ENCODE measurements around the gene INHBE. TPM values are rescaled to one million over a fixed set of nuclear protein-coding genes. Genes with fewer than 3 reads are reported as not detected.
A peak's percentile ranks its signal among the peaks of the same experiment; 100 is the strongest.

The INHBE gene
- total and polyA plus RNA-seq, 2 of the 8 experiments (the other 6 are each of a cell fraction or from before 2014, with no cell fraction given) = 10.2 to 18.8 TPM

DNA sequence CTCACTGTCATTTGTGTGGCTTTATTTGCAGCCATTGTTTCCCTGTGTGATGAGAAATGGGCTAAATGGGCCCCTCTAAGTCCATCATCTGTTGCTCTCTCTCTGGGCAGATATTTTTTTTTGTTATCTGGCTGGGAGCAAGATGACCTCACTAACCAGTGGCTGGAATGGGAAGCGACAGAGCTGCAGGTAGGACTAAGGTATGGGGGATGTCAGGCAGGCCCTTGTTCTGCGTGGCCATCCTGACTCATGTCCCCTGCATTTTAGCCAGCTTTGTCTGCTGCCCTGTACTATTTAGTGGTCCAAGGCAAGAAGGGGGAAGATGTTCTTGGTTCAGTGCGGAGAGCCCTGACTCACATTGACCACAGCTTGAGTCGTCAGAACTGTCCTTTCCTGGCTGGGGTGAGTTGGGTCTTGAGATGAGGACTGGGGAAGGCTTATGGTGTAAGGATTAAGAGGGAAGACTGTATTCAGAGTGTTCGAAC, 34.1 kb downstream of the INHBE start:
- H2BK20ac ChIP-seq (ENCODE audit: low read length) = no peak overlapping the region
- no peak overlapping the region for H3K4ac ChIP-seq (replicated peaks; ENCODE audit: insufficient read length, low read depth, low read length)
- H3K27me3 ChIP-seq (replicated peaks in 1 of 4; ENCODE audit: control insufficient read depth in 3 of 4, extremely low read depth in 1 of 4, insufficient read depth in 3 of 4, low read length in 3 of 4) = no peaks in the 10 kb centered on the region
- peaks cover 14 to 28% of the 10 kb centered on the region in 2 experiments for H3K79me2 ChIP-seq (ENCODE audit: control insufficient read depth in 1 of 2, insufficient read depth in 2 of 2, low read length in 2 of 2)
- CTCF ChIA-PET (ENCODE audit: partially characterized antibody) = interaction anchor here (1.9 to 25.1 kb wide), 3 partner anchors 9 to 31 kb away, joined by 5 to 441 read pairs (median 34); partner anchors contain the start of genes GLI1 and INHBE
- peaks cover 7% of the 10 kb centered on the region; the same call in 1 of the 2 replicates for H3K23me2 ChIP-seq (ENCODE audit: low read depth, low read length)
- no peak overlapping the region for H4K91ac ChIP-seq (replicated peaks; ENCODE audit: insufficient read length, low read length)
- no peak overlapping the region for H2BK15ac ChIP-seq (ENCODE audit: low read length)
- no peak overlapping the region for H3K56ac ChIP-seq (replicated peaks; ENCODE audit: insufficient read length, low read depth, low read length)
- no peak overlapping the region for H3K14ac ChIP-seq (ENCODE audit: insufficient read length)
- FAIRE-seq = no peak
- no peak overlapping the region for H2AFZ ChIP-seq (ENCODE audit: low read length)
- 99% methylated on average over 5 of the region's 5 CpGs; no CpG with 5 or more reads in 1 of the 2 experiments for WGBS, 2 experiments (ENCODE audit: extremely low coverage in 1 of 2, insufficient coverage in 1 of 2, insufficient read length in 1 of 2, insufficient replicate concordance in 2 of 2, low coverage in 1 of 2, low lambda C conversion rate in 2 of 2, missing lambda C conversion rate in 1 of 2)
- DNase-seq (ENCODE audit: low read depth in 1 of 2, low spot score in 2 of 2) = no peak
- H3K27ac ChIP-seq (ENCODE audit: low read depth, low read length) = no peak overlapping the region; the same call in 1 of the 2 replicates
- peak overlapping the region in 1 of 4 experiments; percentile 61; a peak in 3 of 7 replicates for H3K9ac ChIP-seq (replicated peaks in 1 of 4; ENCODE audit: extremely low read depth in 1 of 4, low read depth in 3 of 4, low read length in 3 of 4)
- no peak overlapping the region for H3K23ac ChIP-seq (ENCODE audit: insufficient read length)
- POLR2A ChIA-PET (ENCODE audit: partially characterized antibody) = interaction anchor here (0.5 to 1.5 kb wide), 5 partner anchors 37 to 354 kb away, joined by 3 to 5 read pairs (median 4); no protein-coding TSS in a partner anchor
- H2AK5ac ChIP-seq (ENCODE audit: low read depth, low read length) = no peak overlapping the region
- H3K4me3 ChIP-seq (ENCODE audit: extremely low read depth in 1 of 4, insufficient read depth in 2 of 4, low read depth in 3 of 4, low read length in 4 of 4) = peak overlapping the region; percentile 77 to 99 (median 94); a peak in 7 of 8 replicates
- H3K18ac ChIP-seq (ENCODE audit: extremely low read depth, low read length) = no peak overlapping the region
- peaks cover 0 to 3% of the 10 kb centered on the region in 2 experiments for H4K20me1 ChIP-seq (replicated peaks in 1 of 2; ENCODE audit: control insufficient read depth in 1 of 2, insufficient read depth in 2 of 2, low read length in 2 of 2)
- no peak overlapping the region for H2BK120ac ChIP-seq (replicated peaks; ENCODE audit: low read depth, low read length)
- H3K4me1 ChIP-seq (replicated peaks in 1 of 4; ENCODE audit: control insufficient read depth in 3 of 4, insufficient read depth in 4 of 4, low read length in 3 of 4) = peaks cover 0 to 7% (median 2%) of the 10 kb centered on the region in 4 experiments; a peak in 5 of 7 replicates
- H4K5ac ChIP-seq (ENCODE audit: insufficient read length, low read depth, low read length) = no peak overlapping the region
- peaks cover 8% of the 10 kb centered on the region; the same call in 1 of the 2 replicates for H3K79me1 ChIP-seq (ENCODE audit: low read depth, low read length)
- H2BK5ac ChIP-seq (ENCODE audit: low read depth, low read length) = peak overlapping the region; percentile 98; the same call in 1 of the 2 replicates
- H3K9me3 ChIP-seq (ENCODE audit: insufficient read depth in 2 of 2, low read depth in 1 of 2, low read length in 1 of 2) = no peaks in the 10 kb centered on the region; a peak in 1 of 4 replicates
- peak overlapping the region; percentile 66 to 74 for H3K4me2 ChIP-seq (ENCODE audit: insufficient read depth in 1 of 2, low read depth in 2 of 2, low read length in 2 of 2)
- H2BK12ac ChIP-seq (ENCODE audit: low read depth, low read length) = no peak overlapping the region
- peaks cover 22 to 46% (median 40%) of the 10 kb centered on the region in 4 experiments for H3K36me3 ChIP-seq (ENCODE audit: control insufficient read depth in 2 of 4, insufficient read depth in 4 of 4, low read length in 3 of 4)
- H4K8ac ChIP-seq (ENCODE audit: extremely low read depth, insufficient read depth, low read length) = no peak overlapping the region
- TF ChIP-seq RAD21 (IDR thresholded peaks at IDR 0.05 in 1 of 2, conservative IDR thresholded peaks at IDR 0.05 in 1 of 2; ENCODE audit: low read depth in 2 of 2, low read length in 2 of 2) = no peak
- TF ChIP-seq, protein P1, sequence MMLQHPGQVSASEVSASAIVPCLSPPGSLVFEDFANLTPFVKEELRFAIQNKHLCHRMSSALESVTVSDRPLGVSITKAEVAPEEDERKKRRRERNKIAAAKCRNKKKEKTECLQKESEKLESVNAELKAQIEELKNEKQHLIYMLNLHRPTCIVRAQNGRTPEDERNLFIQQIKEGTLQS (IDR thresholded peaks at IDR 0.05; ENCODE audit: insufficient read depth, low read depth, low read length) = no peak
- no peak for TF ChIP-seq HDAC6 (IDR thresholded peaks at IDR 0.05; ENCODE audit: low read depth, low read length)
- no peak for TF ChIP-seq CHD2 (IDR thresholded peaks at IDR 0.05; ENCODE audit: low read length)
- no peak for TF ChIP-seq KDM1A (IDR thresholded peaks at IDR 0.05; ENCODE audit: borderline replicate concordance, low read length)
- no peak for TF ChIP-seq CBX8 (IDR thresholded peaks at IDR 0.05; ENCODE audit: borderline replicate concordance, low read depth, low read length)
- no peak for TF ChIP-seq RXRA (IDR thresholded peaks at IDR 0.05; ENCODE audit: insufficient read depth, low read depth, low read length)
- TF ChIP-seq ASH2L (IDR thresholded peaks at IDR 0.05; ENCODE audit: low read length) = no peak
- no peak for TF ChIP-seq SIX5 (IDR thresholded peaks at IDR 0.05; ENCODE audit: low read depth, low read length)
- TF ChIP-seq FOSL1 (IDR thresholded peaks at IDR 0.05; ENCODE audit: insufficient read depth, low read depth, low read length) = no peak
- no peak for TF ChIP-seq BACH1 (IDR thresholded peaks at IDR 0.05; ENCODE audit: low read length)
- no peak for TF ChIP-seq CBX5 (IDR thresholded peaks at IDR 0.05; ENCODE audit: low read depth, low read length)
